ENCODE measurements around the gene SLC5A6. TPM values are rescaled to one million over a fixed set of nuclear protein-coding genes. Genes with fewer than 3 reads are reported as not detected.

SLC5A6 gene
- total RNA-seq, 1 donor from 2014 or later = 76.3 TPM

DNA sequence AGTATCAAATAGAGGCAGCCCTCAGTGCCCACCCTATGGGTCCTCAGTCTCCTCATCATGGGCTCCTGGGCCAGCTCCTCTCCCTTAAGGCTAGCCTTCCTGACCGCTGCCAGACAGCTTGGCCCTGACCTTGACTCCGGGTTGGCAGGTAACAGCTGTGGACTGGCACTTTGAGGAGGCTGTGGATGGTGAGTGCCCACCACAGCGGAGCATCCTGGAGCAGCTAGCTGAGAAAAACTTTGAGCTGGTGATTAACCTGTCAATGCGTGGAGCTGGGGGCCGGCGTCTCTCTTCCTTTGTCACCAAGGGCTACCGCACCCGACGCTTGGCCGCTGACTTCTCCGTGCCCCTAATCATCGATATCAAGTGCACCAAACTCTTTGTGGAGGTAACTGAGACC lies 24.1 kb upstream of the SLC5A6 start:
- Mint-ChIP-seq H3K4me1 (ENCODE audit: unreplicated experiment) (no peaks in the 10 kb centered on the region), H3K27me3 (no peaks in the 10 kb centered on the region), H3K4me3 (no peak overlapping the region), H3K36me3 (peaks cover 24% of the 10 kb centered on the region), H3K9me3 (no peaks in the 10 kb centered on the region), H3K27ac (no peak overlapping the region)
- TF ChIP-seq, protein P1, sequence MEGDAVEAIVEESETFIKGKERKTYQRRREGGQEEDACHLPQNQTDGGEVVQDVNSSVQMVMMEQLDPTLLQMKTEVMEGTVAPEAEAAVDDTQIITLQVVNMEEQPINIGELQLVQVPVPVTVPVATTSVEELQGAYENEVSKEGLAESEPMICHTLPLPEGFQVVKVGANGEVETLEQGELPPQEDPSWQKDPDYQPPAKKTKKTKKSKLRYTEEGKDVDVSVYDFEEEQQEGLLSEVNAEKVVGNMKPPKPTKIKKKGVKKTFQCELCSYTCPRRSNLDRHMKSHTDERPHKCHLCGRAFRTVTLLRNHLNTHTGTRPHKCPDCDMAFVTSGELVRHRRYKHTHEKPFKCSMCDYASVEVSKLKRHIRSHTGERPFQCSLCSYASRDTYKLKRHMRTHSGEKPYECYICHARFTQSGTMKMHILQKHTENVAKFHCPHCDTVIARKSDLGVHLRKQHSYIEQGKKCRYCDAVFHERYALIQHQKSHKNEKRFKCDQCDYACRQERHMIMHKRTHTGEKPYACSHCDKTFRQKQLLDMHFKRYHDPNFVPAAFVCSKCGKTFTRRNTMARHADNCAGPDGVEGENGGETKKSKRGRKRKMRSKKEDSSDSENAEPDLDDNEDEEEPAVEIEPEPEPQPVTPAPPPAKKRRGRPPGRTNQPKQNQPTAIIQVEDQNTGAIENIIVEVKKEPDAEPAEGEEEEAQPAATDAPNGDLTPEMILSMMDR (conservative IDR thresholded peaks at IDR 0.05) = no peak
- no peak for DNase-seq (ENCODE audit: extremely low spot score, unreplicated experiment)

DNA sequence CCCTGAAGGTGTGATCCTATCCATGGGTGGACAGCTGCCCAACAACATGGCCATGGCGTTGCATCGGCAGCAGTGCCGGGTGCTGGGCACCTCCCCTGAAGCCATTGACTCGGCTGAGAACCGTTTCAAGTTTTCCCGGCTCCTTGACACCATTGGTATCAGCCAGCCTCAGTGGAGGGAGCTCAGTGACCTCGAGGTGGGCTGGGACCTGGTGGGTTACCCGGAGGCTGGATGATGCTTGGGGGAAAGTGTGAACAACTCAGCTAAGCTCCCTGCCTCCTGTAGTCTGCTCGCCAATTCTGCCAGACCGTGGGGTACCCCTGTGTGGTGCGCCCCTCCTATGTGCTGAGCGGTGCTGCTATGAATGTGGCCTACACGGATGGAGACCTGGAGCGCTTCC lies 21.3 kb upstream of the SLC5A6 start:
- H3K27me3 Mint-ChIP-seq = no peaks in the 10 kb centered on the region
- peaks cover 18% of the 10 kb centered on the region for H3K36me3 Mint-ChIP-seq
- H3K4me3 Mint-ChIP-seq = no peak overlapping the region
- no peak for DNase-seq (ENCODE audit: extremely low spot score, unreplicated experiment)
- H3K27ac Mint-ChIP-seq = no peak overlapping the region
- no peaks in the 10 kb centered on the region for H3K4me1 Mint-ChIP-seq (ENCODE audit: unreplicated experiment)
- TF ChIP-seq, protein P1 (conservative IDR thresholded peaks at IDR 0.05) = no peak
- H3K9me3 Mint-ChIP-seq = no peaks in the 10 kb centered on the region

DNA sequence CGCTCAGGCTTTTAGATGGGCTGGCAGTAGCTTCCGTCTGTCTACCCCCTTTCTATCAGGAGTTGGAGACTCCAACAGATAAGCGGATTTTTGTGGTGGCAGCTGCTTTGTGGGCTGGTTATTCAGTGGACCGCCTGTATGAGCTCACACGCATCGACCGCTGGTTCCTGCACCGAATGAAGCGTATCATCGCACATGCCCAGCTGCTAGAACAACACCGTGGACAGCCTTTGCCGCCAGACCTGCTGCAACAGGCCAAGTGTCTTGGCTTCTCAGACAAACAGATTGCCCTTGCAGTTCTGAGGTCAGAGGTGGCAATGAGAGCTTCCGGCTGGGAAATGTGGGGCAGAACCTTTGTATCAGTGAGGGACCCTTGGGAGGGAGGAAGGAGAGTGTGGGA lies 19.9 kb upstream of the SLC5A6 start:
- no peak overlapping the region for H3K4me3 Mint-ChIP-seq
- no peaks in the 10 kb centered on the region for H3K4me1 Mint-ChIP-seq (ENCODE audit: unreplicated experiment)
- no peak for DNase-seq (ENCODE audit: extremely low spot score, unreplicated experiment)
- TF ChIP-seq, protein P1 (conservative IDR thresholded peaks at IDR 0.05) = no peak
- no peaks in the 10 kb centered on the region for H3K27me3 Mint-ChIP-seq
- no peak overlapping the region for H3K27ac Mint-ChIP-seq
- no peaks in the 10 kb centered on the region for H3K9me3 Mint-ChIP-seq
- peaks cover 22% of the 10 kb centered on the region for H3K36me3 Mint-ChIP-seq

DNA sequence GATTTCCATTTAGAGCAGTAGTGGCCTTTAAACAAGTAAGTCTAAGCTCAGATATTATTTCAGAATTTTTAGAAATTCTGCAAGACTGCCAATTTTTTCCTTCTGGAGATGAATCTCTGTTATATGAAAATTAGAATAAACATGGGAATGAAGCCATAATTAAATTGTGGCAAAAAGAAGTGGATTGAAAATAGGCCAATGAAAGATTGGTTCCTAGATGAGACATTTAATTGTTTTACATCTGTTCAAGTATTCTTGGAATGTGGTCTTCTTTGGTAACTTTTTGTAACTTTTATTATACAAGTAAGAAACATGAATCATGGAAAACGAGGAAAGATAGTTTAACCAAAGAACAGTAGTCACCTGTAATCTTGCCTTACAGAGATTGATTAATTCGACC lies 15.4 kb upstream of the SLC5A6 start:
- Mint-ChIP-seq H3K4me3 (no peak overlapping the region), H3K36me3 (peaks cover 16% of the 10 kb centered on the region), H3K27ac (no peak overlapping the region), H3K4me1 (ENCODE audit: unreplicated experiment) (no peaks in the 10 kb centered on the region), H3K9me3 (no peaks in the 10 kb centered on the region), H3K27me3 (no peaks in the 10 kb centered on the region)
- no peak for DNase-seq (ENCODE audit: extremely low spot score, unreplicated experiment)
- TF ChIP-seq, protein P1 (conservative IDR thresholded peaks at IDR 0.05) = no peak

DNA sequence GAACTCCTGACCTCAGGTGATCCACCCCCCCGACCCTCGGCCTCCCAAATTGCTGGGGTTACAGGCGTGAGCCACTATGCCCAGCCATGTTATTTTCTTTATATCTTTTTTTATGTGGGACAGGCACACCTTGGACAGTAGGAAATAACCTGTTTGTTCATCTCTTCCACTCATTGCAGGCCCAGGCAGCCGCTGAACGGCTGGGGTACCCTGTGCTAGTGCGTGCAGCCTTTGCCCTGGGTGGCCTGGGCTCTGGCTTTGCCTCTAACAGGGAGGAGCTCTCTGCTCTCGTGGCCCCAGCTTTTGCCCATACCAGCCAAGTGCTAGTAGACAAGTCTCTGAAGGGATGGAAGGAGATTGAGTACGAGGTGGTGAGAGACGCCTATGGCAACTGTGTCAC lies 13.5 kb upstream of the SLC5A6 start:
- no peak for DNase-seq (ENCODE audit: extremely low spot score, unreplicated experiment)
- Mint-ChIP-seq H3K4me3 (no peak overlapping the region), H3K27ac (no peak overlapping the region), H3K9me3 (no peaks in the 10 kb centered on the region), H3K4me1 (ENCODE audit: unreplicated experiment) (no peaks in the 10 kb centered on the region), H3K36me3 (peaks cover 26% of the 10 kb centered on the region), H3K27me3 (no peaks in the 10 kb centered on the region)
- TF ChIP-seq, protein P1 (conservative IDR thresholded peaks at IDR 0.05) = no peak

GRCh38 chr2:27223416-27223815 lies 11.3 kb upstream of the SLC5A6 start:
- Mint-ChIP-seq H3K4me1 (ENCODE audit: unreplicated experiment) (peaks cover 5% of the 10 kb centered on the region), H3K4me3 (no peak overlapping the region), H3K9me3 (no peaks in the 10 kb centered on the region), H3K36me3 (peaks cover 35% of the 10 kb centered on the region), H3K27ac (no peak overlapping the region), H3K27me3 (no peaks in the 10 kb centered on the region)
- TF ChIP-seq, protein P1 (conservative IDR thresholded peaks at IDR 0.05) = no peak
- DNase-seq (ENCODE audit: extremely low spot score, unreplicated experiment) = no peak
